Measurements from ENCODE around the gene LRRC15. TPM values are rescaled to one million over a fixed set of nuclear protein-coding genes. Genes with fewer than 3 reads are reported as not detected.

Gene LRRC15
- total RNA-seq, 1 donor from 2014 or later, result not detected

DNA sequence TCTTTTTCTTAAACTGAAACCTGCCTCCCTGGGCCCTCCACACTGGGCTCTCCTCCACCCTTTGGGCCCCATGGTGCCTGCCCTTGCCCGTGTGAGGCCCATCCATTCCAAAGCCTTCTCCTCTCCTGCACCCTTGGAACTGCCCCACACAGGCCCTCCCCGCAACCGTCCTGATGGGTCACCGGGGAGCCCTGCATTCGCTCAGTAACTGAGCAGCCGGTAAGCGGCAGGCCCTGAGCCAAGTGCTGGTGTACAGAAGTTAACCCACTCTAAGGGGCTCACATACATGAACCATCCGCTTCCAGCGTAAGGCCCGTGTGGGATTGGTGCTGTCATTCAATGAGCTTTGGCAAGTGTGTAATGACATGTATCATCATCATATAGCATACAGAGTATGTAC, 5.4 kb upstream of the LRRC15 start:
- H3K4me3 ChIP-seq (ENCODE audit: low read depth, low read length), result no peak overlapping the region
- no peak for DNase-seq (ENCODE audit: low read depth)
- TF ChIP-seq, protein P1, sequence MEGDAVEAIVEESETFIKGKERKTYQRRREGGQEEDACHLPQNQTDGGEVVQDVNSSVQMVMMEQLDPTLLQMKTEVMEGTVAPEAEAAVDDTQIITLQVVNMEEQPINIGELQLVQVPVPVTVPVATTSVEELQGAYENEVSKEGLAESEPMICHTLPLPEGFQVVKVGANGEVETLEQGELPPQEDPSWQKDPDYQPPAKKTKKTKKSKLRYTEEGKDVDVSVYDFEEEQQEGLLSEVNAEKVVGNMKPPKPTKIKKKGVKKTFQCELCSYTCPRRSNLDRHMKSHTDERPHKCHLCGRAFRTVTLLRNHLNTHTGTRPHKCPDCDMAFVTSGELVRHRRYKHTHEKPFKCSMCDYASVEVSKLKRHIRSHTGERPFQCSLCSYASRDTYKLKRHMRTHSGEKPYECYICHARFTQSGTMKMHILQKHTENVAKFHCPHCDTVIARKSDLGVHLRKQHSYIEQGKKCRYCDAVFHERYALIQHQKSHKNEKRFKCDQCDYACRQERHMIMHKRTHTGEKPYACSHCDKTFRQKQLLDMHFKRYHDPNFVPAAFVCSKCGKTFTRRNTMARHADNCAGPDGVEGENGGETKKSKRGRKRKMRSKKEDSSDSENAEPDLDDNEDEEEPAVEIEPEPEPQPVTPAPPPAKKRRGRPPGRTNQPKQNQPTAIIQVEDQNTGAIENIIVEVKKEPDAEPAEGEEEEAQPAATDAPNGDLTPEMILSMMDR (conservative IDR thresholded peaks at IDR 0.05; ENCODE audit: low read depth, low read length), result no peak

DNA sequence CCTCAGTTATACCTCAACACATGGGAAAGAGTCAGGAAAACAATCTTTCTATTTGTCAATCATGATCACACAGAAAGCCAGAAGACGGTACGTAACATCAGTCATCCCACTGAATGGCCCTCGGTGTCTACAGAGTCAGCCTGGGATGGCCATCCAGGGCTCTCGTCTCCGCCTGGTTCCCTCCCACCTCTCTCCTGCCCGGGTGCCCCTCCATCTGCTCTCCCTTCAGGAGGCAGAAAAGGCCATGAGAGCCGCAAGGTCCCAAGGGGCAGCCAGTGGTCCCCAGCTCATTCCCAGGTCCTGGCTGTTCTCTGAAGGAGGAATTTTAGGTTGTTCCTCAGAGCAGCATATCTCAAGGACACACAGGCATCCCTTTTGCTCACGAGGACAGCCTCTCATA, 4.4 kb upstream of the LRRC15 start:
- no peak overlapping the region for H3K4me3 ChIP-seq (ENCODE audit: low read depth, low read length)
- TF ChIP-seq, protein P1 (conservative IDR thresholded peaks at IDR 0.05; ENCODE audit: low read depth, low read length), result no peak
- DNase-seq (ENCODE audit: low read depth), result no peak

DNA sequence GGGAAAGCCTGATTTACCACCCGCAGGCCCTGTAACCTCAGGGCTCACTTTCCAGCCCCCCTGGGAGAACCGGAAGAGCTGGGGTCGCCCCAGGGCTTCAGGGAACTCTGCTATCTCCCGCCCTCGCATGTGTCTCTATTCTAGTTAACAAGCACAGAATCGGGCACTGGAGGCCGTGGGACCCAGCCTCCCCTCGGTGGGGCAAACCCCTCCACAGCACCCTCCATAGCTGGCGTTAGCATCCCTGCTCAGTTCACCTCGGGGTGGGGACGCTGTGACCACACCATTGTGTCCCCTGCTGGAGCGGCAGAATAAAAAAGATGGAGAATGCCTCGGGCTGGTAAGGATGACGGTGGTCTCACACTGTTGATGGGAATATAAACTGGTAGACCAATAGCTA, 3.5 kb upstream of the LRRC15 start:
- no peak overlapping the region for H3K4me3 ChIP-seq (ENCODE audit: low read depth, low read length)
- TF ChIP-seq, protein P1 (conservative IDR thresholded peaks at IDR 0.05; ENCODE audit: low read depth, low read length), result no peak
- no peak for DNase-seq (ENCODE audit: low read depth)

DNA sequence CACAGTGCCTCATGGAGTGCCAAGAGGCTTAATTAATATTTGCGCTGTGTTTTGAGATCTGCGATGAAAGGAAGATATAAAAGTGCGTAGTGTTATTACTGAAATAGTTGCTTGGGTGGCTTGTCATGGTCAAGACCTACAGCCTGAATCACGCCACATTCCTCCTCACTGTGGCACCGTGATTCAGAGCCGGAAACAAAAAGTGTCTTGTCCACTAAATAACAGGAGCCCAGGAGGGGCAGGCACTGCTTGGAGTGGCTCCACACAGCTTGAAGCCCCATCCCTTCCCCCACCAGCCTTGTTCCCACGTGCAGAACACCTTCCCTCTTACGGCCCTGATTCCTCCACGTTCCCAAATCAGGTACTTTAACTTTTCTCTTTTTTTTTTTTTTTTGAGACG, 1.2 kb upstream of the LRRC15 start:
- DNase-seq (ENCODE audit: low read depth), result no peak
- TF ChIP-seq, protein P1 (conservative IDR thresholded peaks at IDR 0.05; ENCODE audit: low read depth, low read length), result no peak

DNA sequence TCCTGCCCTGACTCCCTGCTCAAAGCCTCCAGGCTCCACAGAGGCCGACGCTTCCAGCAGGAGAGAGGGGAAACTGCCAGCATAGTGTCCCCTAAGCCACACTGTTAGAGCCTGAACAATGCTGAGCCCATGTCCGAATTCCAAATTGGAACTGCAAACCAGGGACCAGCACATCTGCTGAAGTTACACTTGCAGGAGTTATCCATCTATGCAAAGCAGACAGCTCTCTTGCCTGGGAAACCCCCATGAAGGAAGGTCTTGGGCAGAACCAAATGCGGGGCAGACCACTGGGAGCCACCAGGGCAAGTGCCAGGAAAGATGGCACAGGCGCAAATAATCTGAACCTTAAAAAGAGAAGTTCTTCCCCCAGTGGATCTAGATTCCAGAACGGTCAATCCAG, 625 bp downstream of the LRRC15 start:
- TF ChIP-seq, protein P1 (conservative IDR thresholded peaks at IDR 0.05; ENCODE audit: low read depth, low read length), result no peak
- no peak overlapping the region for H3K4me3 ChIP-seq (ENCODE audit: low read depth, low read length)
- no peak for DNase-seq (ENCODE audit: low read depth)

More for the DNA sequence above, 1.2 kb upstream of the LRRC15 start:
- no peak overlapping the region for H3K4me3 ChIP-seq (ENCODE audit: low read depth, low read length)

DNA sequence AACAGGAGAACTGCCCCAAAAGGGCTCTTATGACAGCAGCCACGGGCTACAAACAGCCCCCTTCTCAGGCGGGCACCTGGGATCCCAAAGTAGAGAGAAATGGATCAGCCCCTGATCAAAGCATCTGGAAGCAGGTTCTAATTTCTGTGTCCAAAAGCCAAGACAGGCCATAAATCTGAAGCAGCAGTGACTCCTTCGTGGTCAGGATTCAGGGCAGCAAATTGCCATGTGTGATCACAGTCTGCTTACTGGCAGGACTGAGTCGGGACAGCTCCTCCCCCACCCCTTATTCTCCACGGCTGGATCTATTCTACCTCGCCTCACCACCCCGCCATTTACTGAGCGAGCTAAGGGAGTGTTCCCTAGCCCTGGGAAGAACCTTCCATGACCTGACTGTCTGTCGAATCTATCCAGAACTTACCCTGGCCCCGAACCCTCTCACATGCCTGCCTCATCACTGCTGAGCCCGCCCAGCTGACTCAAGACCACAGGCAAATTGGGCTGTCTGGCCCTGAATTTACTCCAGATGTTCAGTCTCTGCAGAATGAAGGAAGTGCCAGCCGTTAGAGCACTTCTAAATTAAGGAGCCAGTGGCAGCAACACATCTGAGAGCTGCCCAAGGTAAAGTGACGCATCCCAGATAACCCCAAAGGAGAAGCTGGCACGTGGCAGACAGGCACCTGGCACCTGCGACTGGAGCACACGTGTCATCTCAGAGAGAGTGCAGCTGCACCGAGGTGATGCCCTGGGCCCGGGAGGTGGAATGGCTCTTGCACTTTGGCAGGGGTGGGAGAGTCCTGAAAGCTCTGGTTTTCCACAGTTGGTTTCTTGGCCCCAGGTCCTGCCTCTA, 1.3 kb downstream of the LRRC15 start:
- H3K4me3 ChIP-seq (ENCODE audit: low read depth, low read length), result no peak overlapping the region
- no peak for DNase-seq (ENCODE audit: low read depth)
- TF ChIP-seq, protein P1 (conservative IDR thresholded peaks at IDR 0.05; ENCODE audit: low read depth, low read length), result no peak

Measured in epithelial cell of proximal tubule (primary cell).